ENCODE measurements around the gene HNF4A.

HNF4A gene

DNA sequence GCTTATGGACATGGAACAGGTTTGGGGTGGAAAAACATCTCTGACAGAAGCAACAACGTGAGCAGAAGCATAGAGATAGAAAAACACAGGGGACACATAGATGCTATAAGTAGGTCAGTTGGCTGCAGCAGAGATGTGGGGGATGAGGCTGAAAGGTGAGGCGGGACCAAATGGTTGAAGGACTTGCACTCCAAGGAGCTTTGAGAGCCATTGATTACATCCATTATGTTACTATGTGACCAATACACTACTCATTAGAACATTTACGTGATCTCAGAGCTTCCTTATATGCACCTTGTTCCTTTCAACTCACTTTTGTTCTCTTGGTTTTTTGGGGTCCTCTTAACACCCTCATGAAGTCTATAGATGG lies 72.3 kb downstream of the HNF4A start:
- no peak for DNase-seq

DNA sequence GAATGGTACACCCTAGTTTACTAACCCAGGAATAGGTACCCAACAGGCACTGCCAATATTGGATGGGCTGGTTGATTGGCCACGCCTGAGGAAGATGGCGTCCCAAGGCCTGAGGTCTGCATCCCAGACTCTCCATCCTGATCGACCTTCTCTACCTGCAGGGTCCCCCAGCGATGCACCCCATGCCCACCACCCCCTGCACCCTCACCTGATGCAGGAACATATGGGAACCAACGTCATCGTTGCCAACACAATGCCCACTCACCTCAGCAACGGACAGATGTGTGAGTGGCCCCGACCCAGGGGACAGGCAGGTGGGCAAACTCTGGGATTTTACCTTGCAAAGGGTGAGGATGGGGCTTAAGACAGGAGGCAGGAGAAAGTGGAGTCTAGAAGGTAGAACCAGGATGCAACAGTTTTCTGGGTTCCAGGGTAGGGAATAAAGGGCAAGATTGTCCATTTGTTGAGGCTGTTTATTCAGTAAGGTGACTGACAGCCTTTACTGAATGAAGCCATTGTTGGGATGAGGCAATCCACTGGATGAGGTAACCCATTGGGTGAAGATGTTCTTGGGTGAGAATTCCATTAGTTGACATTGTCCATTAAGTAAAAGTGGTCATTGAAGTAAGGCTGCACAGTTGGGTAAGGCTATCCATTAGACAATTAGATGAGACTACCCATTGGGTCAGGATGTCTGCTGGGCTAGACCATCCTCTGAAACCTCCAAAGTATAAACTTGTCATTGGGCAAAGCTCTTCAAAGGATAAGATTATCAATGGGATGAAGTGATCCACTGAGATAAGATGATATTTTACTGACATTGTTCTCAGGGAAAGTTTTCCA lies 72.9 kb downstream of the HNF4A start:
- DNase-seq, result no peak

DNA sequence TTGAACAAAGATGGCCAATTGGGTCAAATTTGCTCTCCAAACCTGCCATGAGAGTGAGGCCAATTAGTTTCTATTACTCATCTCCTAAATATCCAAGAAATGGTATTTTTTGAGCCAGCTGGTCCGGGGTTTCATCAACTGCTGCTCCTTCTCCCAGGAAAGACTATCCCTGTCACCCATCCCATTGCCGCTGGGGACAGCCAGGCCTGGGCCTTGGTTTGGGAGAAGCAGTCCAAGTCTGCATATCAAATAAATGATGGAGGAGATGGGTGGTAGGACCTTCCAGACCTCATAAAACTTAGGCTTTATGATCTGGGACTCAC lies 73.5 kb downstream of the HNF4A start:
- DNase-seq, result no peak

DNA sequence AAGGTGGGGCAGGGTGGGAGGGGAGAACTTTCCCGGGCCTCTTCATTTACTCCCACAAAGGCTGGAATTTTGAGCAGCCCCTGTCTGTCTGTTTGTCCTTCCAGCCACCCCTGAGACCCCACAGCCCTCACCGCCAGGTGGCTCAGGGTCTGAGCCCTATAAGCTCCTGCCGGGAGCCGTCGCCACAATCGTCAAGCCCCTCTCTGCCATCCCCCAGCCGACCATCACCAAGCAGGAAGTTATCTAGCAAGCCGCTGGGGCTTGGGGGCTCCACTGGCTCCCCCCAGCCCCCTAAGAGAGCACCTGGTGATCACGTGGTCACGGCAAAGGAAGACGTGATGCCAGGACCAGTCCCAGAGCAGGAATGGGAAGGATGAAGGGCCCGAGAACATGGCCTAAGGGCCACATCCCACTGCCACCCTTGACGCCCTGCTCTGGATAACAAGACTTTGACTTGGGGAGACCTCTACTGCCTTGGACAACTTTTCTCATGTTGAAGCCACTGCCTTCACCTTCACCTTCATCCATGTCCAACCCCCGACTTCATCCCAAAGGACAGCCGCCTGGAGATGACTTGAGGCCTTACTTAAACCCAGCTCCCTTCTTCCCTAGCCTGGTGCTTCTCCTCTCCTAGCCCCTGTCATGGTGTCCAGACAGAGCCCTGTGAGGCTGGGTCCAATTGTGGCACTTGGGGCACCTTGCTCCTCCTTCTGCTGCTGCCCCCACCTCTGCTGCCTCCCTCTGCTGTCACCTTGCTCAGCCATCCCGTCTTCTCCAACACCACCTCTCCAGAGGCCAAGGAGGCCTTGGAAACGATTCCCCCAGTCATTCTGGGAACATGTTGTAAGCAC lies 74.1 kb downstream of the HNF4A start:
- DNase-seq, result no peak

DNA sequence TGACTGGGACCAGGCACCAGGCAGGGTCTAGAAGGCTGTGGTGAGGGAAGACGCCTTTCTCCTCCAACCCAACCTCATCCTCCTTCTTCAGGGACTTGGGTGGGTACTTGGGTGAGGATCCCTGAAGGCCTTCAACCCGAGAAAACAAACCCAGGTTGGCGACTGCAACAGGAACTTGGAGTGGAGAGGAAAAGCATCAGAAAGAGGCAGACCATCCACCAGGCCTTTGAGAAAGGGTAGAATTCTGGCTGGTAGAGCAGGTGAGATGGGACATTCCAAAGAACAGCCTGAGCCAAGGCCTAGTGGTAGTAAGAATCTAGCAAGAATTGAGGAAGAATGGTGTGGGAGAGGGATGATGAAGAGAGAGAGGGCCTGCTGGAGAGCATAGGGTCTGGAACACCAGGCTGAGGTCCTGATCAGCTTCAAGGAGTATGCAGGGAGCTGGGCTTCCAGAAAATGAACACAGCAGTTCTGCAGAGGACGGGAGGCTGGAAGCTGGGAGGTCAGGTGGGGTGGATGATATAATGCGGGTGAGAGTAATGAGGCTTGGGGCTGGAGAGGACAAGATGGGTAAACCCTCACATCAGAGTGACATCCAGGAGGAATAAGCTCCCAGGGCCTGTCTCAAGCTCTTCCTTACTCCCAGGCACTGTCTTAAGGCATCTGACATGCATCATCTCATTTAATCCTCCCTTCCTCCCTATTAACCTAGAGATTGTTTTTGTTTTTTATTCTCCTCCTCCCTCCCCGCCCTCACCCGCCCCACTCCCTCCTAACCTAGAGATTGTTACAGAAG lies 75.0 kb downstream of the HNF4A start:
- no peak for DNase-seq

DNA sequence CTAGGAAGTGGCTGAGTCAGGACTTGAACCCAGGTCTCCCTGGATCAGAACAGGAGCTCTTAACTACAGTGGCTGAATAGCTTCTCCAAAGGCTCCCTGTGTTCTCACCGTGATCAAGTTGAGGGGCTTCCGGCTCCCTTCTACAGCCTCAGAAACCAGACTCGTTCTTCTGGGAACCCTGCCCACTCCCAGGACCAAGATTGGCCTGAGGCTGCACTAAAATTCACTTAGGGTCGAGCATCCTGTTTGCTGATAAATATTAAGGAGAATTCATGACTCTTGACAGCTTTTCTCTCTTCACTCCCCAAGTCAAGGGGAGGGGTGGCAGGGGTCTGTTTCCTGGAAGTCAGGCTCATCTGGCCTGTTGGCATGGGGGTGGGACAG lies 75.6 kb downstream of the HNF4A start:
- no peak for DNase-seq

DNA sequence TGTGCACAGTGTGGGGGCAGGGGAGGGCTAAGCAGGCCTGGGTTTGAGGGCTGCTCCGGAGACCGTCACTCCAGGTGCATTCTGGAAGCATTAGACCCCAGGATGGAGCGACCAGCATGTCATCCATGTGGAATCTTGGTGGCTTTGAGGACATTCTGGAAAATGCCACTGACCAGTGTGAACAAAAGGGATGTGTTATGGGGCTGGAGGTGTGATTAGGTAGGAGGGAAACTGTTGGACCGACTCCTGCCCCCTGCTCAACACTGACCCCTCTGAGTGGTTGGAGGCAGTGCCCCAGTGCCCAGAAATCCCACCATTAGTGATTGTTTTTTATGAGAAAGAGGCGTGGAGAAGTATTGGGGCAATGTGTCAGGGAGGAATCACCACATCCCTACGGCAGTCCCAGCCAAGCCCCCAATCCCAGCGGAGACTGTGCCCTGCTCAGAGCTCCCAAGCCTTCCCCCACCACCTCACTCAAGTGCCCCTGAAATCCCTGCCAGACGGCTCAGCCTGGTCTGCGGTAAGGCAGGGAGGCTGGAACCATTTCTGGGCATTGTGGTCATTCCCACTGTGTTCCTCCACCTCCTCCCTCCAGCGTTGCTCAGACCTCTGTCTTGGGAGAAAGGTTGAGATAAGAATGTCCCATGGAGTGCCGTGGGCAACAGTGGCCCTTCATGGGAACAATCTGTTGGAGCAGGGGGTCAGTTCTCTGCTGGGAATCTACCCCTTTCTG lies 76.2 kb downstream of the HNF4A start:
- DNase-seq, result no peak

DNA sequence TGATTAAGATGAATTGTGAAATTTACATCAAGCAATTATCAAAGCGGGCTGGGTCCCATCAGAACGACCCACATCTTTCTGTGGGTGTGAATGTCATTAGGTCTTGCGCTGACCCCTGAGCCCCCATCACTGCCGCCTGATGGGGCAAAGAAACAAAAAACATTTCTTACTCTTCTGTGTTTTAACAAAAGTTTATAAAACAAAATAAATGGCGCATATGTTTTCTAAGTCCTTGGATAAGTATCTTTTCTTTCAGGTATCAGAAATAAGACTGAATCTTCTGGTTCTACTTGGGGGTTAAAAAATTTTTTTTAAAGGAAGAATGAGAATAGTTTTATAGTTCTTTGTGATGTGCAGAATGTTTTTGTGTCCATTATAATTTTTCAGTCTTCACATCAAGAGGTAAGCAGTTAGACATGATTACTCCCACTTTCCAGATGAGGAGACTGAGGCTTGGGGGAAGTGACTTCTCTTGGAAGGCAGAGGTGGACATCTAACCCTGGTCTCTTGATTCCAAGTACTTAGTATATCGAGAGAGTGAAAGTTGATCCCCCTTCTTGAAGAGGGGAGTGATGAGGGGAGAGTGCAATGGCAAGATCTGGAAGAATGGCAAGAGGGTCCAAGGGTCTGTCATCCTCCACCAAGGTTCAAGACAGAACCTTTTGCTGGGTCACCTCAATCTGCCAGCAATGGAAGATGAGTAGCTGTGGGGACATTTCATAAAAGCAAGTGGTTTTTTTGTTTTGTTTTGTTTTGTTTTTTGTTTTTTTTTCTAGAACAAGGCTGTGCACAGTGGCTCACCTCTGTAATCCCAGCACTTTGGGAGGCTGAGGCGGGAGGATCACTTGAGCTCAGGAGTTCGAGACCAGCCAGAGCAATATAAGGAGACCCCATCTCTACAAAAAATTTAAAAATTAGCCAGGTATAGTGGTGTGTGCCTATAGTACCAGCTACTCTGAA lies 77.4 kb downstream of the HNF4A start:
- no peak for DNase-seq

DNA sequence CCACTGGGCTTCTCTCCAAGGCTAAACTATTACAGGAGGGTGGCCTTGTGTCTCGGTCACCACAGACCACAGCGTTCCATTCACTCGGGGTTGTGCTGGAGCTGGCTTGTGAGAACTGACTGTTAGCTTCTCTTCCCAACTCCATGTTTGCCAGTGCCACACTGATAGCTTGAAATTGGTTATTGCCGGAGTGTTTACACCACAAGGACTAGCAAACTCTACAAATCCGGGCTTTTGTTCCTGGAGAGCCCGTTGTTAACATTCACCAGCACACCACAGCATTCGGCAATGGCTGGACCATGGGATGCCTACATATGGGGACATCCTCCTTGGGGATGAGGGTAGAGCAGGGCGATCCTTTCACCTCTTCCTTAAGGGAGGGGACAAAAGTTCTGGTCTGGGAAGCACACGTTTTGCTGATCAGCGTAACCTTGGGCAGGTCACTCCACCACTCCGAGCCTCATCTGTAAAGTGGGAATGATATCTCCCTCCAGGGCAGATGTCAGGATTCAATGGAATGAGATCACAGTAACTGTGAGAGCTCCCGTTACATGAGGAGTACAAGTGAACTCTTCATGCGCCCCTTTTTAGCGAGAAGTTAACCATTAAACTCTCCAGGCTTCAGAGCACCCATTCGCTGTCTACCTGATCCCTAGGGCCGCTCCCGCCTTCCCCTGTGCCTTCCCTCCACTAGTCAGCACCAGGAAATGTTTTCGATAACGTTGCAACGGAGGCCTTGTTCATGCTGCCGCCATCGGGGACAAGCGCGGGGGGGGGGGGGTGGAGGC lies 78.4 kb downstream of the HNF4A start:
- DNase-seq, result no peak

DNA sequence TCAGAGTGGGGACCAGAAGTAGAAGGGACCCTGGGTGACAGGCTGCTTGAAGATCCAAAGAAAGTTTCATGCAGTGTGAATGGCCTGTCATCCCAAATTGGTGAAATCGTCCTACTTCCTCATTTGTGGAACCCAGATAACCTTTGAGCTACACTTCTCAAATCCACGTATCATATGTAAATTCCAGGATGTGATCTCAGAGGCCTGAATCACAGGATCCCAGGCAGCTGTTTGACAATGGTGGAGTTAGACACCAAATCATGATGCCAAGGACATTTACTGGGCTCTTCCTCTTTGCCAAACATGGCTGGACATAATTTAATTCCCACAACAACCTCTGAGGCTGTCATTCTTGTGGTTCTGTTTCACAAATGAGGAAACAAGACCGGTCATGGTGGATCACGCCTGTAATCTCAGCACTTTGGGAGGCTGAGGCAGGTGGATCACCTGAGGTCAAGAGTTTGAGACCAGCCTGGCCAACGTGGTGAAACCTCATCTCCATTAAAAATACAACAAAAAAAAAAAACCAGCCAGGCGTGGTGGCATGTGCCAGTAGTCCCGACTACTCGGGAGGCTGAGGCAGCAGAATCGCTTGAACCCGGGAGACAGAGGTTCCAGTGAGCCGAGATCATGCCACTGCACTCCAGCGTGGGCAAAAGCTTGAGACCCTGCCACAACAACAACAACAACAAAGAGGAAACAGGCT lies 80.3 kb downstream of the HNF4A start:
- DNase-seq, result no peak

DNA sequence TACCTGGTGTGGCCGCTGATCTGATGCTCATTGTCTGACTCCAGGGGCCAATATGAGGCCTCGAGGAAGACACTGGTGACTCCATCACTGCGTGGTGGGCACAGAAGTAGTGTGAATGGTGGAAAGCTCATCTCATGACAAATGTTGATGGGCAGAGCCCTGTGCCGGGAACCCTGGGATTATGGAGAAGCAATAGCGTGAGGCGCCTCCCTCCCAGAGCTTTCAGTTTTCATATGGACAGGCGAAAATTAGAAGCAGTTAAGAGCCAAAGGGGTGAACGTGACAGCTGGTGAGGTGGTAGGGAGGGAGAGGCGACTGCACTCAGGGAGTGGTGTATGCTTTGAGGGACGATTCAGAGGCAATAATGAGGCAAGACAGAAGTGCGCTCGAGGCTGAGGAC lies 80.9 kb downstream of the HNF4A start:
- DNase-seq, result no peak

DNA sequence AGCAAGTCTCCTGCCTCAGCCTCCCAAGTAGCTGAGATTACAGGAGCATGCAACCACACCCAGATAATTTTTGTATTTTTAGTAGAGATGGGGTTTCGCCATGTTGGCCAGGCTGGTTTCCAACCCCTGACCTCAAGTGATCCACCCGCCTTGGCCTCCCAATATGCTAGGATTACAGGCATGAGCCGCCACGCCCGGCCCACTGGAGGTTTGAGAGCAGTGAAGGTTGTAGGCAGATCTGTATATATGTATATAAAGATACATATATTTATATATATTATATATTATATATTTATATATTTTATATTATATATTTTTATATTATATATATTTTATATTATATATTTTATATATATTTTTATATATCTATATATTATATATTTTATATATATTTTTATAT lies 82.0 kb downstream of the HNF4A start:
- no peak for DNase-seq

DNA sequence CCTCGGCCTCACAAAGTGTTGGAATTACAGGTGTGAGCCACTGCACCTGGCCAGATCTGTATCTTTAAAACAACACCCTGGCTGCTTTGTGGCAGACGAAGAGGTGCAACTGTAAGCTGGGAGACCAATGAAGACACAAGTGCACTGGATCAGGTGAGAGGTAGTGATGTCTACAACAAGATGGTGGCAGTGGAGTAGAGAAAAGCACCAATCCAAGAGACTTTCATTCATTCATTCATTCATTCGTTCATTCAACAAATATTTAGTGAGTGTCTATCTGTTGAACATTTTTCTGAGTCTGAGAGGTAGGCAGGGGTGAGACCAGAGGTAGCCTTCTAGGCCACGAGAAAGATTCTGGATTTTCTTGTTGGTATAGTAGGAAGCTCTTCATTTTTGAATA lies 83.3 kb downstream of the HNF4A start:
- no peak for DNase-seq

DNA sequence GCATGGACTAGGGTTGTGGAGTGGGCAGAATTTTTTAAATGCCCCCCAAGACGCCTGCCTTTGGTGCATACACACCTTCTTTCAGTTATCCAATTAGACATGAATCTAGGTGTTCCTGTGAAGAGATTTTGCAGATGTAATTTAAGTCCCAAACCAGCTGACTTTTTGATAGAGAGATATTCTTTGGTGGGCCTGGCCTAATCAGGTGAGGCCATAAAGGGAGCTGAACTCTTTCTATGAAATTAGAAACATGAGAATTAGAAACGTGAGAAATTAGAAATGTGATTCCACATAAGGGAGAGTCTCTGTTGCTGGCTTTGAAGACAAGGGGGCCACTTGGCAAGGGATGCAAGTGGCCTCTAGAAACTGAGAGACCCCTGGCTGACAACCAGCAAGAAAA lies 83.8 kb downstream of the HNF4A start:
- DNase-seq, result no peak

DNA sequence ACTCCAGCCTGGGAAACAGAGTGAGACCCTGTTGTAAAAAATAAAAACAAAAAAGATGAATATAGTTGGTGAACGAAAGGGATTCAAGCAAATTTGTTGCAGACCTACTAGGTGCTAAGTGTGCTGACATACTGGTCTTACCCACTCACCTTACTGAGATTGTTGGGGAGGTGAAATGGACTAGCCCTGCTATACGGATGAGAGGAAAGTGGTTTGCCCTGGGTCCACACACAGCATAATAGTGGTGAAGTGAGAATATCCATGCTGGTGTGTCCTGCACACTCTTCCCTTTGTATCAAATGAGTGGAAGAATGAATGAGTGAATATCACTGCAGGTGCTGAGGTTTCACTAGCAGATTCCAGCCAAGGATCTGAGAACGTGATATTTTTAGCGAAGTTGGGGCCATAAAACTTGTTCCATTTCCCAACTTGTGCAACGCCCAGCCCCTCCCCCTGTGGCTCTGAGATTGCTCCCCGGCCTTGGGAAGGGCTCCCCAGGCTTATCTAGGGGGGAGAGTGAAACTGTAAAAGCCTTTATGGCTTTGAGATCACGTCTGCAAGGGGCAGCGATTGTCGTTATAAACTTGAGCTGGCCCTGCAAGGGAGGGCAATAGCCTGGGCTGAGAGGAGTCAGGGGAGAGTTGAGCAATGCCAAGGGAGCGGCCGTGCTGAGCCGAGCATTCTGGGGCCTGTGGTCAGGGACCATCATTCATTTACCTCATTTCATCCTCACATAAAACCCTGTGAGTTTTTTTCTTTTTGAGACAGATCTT lies 87.0 kb downstream of the HNF4A start:
- no peak for DNase-seq

DNA sequence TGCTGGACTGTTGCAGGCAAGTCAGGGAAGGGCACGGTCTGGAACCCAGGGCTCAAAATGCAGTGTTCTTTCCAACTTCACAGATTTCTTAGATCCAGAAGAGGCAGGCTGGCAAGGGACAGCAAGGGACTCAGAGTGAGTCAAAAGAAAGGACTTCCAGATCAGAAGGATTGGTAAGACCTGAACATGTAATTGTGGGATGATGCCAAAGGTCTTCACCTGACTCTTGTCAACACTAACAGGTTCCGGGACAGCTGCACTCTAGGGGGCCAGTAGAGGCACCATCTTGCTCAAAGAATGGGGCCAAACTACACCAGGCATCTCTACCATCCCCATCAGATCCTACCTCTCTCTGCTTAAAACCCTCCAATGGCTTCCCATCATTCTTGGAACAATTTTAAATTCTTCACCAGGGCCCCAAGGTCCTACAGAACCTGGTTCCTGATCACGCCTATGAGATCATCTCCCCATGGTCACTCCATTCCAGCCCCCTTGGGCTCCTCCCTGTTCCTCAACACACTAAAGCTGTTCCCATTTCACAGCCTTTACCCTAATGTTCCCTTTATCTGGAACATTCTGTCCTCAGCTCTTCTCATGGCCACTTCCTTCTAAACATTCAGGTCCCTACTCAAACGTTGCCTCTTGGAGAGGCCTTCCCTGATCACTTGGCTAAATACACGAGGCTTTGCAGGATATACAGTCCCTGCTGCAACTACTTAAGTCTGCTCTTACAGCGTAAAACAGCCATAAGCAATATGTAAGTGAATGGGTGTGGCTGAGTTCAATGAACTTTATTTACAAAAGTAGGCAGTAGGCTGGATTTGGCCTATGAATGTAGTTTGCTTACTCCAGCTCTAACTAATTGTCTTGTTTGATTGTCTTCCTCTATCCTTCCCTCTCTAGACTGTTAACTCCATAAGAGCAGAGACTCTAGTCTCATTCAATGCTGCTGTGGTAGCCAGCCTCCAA lies 90.5 kb downstream of the HNF4A start:
- no peak for DNase-seq

DNA sequence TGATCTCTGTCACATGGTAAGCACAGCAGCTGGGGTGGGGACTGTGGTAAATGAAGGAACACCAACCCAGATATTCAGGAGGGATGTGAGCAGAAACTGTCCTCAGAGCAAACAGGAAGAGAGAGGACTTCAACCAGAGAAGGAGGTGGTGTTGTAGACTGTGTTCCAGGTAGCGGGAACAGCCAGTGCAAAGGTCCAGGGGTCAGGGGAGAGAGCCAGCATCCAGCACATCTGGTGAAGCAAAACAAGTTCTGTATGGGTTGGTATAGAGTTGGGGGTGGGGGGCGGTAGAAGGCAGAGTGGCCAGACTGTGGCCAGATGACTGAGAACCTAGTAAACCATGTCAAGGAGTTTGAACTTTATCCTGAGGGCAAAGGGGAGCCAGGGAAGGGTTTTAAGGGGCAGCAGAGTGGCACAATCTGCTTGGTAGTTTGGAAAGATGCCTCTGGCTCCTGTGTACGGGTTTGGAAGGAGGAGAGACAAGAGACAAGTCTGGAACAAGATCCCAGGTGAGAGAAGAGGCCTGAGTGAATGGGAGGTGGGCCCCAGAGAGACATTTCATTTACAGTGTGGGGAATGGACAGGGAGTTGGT lies 92.4 kb downstream of the HNF4A start:
- no peak for DNase-seq
